Urinary bladder (tissue), 4 donors: ENCODE data around the gene TMEM88. TPM values are rescaled to one million over a fixed set of nuclear protein-coding genes. Genes with fewer than 3 reads are reported as not detected.
A peak's percentile ranks its signal among the peaks of the same experiment; 100 is the strongest.
"Not testable (repeated sequence)": the region's sequence is repeated elsewhere in the genome, so short reads cannot be mapped to it uniquely, and the experiment has no call there.

Experiments used
- DNase-seq: peaks from one replicate; pipeline ENCODE4 v3.0.0-alpha.2; 2015; ENCODE audit errors: extremely low spot score
- H3K27ac ChIP-seq: one replicate; pipeline ENCODE4 v1.5.1; 2013; ENCODE audit warnings: low read depth, mild to moderate bottlenecking, moderate library complexity
- H3K36me3 ChIP-seq: one replicate; pipeline ENCODE4 v1.6.1; 2013; ENCODE audit warnings: mild to moderate bottlenecking, moderate library complexity; ENCODE audit not compliant: insufficient read depth
- H3K4me1 ChIP-seq: one replicate; pipeline ENCODE4 v1.6.1; 2013; ENCODE audit warnings: mild to moderate bottlenecking, moderate library complexity; ENCODE audit not compliant: insufficient read depth
- H3K4me3 ChIP-seq: one replicate; pipeline ENCODE4 v1.5.1; 2013; ENCODE audit warnings: low read depth, low read length
- WGBS: extraction: QIAGEN DNeasy Blood & Tissue Kit; methylation state at CpG from one replicate; pipeline ENCODE4 v1.1.7; 2013; 5-methylcytosine and 5-hydroxymethylcytosine counted together
- polyA plus RNA-seq: library from polyadenylated mRNA; stranded (reverse); fragments of 200-250 nt; gene quantifications from one replicate; pipeline ENCODE4 v1.2.3, GENCODE V29; 2013
- total RNA-seq: library from RNA; depleted of rRNA; stranded (reverse); fragments of >200 nt; gene quantifications from one replicate; pipeline ENCODE4 v1.2.3, GENCODE V29; 2014
- donor health status: healthy with polysubstance abuse.
- donor health status: healthy.

TMEM88 gene
- 8.1 TPM for total RNA-seq
- 37.0 TPM for polyA plus RNA-seq

- no peak for DNase-seq
- H3K27ac ChIP-seq: peak within 1 kb of the TSS; percentile 61
- peaks cover 2% of the 10 kb centered on the region for H3K36me3 ChIP-seq
- no peaks in the 10 kb centered on the region for H3K4me1 ChIP-seq
- 34% methylated on average over 57 of the region's 57 CpGs for WGBS
- H3K4me3 ChIP-seq: peak within 1 kb of the TSS; percentile 41
Observed at GRCh38 chr17:7854851-7855659, at the start of gene TMEM88. Gene TMEM88 (plus strand): TSS chr17:7855066. CDS start chr17:7855075, 9 bp downstream.

GRCh38 chr17:7806587-7806986 lies 48.3 kb upstream of the TMEM88 start:
- Histone ChIP-seq H3K27ac (no peak overlapping the region), H3K36me3 (no peaks in the 10 kb centered on the region), H3K4me3 (no peak overlapping the region), H3K4me1 (no peaks in the 10 kb centered on the region)
- WGBS: 82% methylated on average over 6 of the region's 6 CpGs
- no peak for DNase-seq

- DNase-seq: no peak
- Histone ChIP-seq H3K4me1 (no peaks in the 10 kb centered on the region), H3K27ac (no peak overlapping the region), H3K36me3 (no peaks in the 10 kb centered on the region), H3K4me3 (no peak overlapping the region)
- WGBS: 83% methylated on average over 21 of the region's 21 CpGs
Observed at GRCh38 chr17:7807206-7807605, 47.7 kb upstream of the TMEM88 start.

- no peaks in the 10 kb centered on the region for H3K36me3 ChIP-seq
- DNase-seq: no peak
- no peaks in the 10 kb centered on the region for H3K4me1 ChIP-seq
- no peak overlapping the region for H3K4me3 ChIP-seq
- no peak overlapping the region for H3K27ac ChIP-seq
- 55% methylated on average over 11 of the region's 11 CpGs for WGBS
Observed at GRCh38 chr17:7809086-7809790, 45.6 kb upstream of the TMEM88 start.

GRCh38 chr17:7809791-7810343 lies 45.0 kb upstream of the TMEM88 start:
- 79% methylated on average over 9 of the region's 9 CpGs for WGBS
- not testable (repeated sequence) for H3K4me1 ChIP-seq, H3K27ac ChIP-seq, H3K36me3 ChIP-seq, DNase-seq, H3K4me3 ChIP-seq

- Histone ChIP-seq H3K27ac (no peak overlapping the region), H3K36me3 (no peaks in the 10 kb centered on the region), H3K4me1 (no peaks in the 10 kb centered on the region), H3K4me3 (no peak overlapping the region)
- WGBS: 79% methylated on average over 3 of the region's 3 CpGs
- no peak for DNase-seq
Observed at GRCh38 chr17:7811251-7811650, 43.6 kb upstream of the TMEM88 start.

GRCh38 chr17:7814969-7815368 lies 39.9 kb upstream of the TMEM88 start:
- 93% methylated on average over 5 of the region's 5 CpGs for WGBS
- no peak for DNase-seq

GRCh38 chr17:7816926-7817642 lies 37.8 kb upstream of the TMEM88 start:
- Histone ChIP-seq H3K27ac (no peak overlapping the region), H3K4me3 (no peak overlapping the region), H3K4me1 (no peaks in the 10 kb centered on the region), H3K36me3 (no peaks in the 10 kb centered on the region)
- 54% methylated on average over 10 of the region's 10 CpGs for WGBS
- no peak for DNase-seq

More at GRCh38 chr17:7814969-7815368, 39.9 kb upstream of the TMEM88 start:
- Histone ChIP-seq H3K4me3 (no peak overlapping the region), H3K4me1 (no peaks in the 10 kb centered on the region), H3K36me3 (no peaks in the 10 kb centered on the region), H3K27ac (no peak overlapping the region)

- no peak for DNase-seq
- Histone ChIP-seq H3K27ac (no peak overlapping the region), H3K36me3 (no peaks in the 10 kb centered on the region), H3K4me3 (no peak overlapping the region), H3K4me1 (no peaks in the 10 kb centered on the region)
- WGBS: 84% methylated on average over 9 of the region's 9 CpGs
Observed at GRCh38 chr17:7817643-7817964, 37.3 kb upstream of the TMEM88 start.

GRCh38 chr17:7818026-7818425 lies 36.8 kb upstream of the TMEM88 start:
- H3K4me1 ChIP-seq: no peaks in the 10 kb centered on the region
- DNase-seq: no peak

GRCh38 chr17:7818746-7819645 lies 35.9 kb upstream of the TMEM88 start:
- DNase-seq: no peak
- WGBS: 85% methylated on average over 27 of the region's 27 CpGs

More at GRCh38 chr17:7818026-7818425, 36.8 kb upstream of the TMEM88 start:
- H3K27ac ChIP-seq: no peak overlapping the region
- no peak overlapping the region for H3K4me3 ChIP-seq
- no peaks in the 10 kb centered on the region for H3K36me3 ChIP-seq
- WGBS: 87% methylated on average over 10 of the region's 10 CpGs

GRCh38 chr17:7820231-7820630 lies 34.6 kb upstream of the TMEM88 start:
- H3K4me1 ChIP-seq: no peaks in the 10 kb centered on the region
- H3K27ac ChIP-seq: no peak overlapping the region
- H3K36me3 ChIP-seq: no peaks in the 10 kb centered on the region
- WGBS: 84% methylated on average over 5 of the region's 5 CpGs
- DNase-seq: no peak
- H3K4me3 ChIP-seq: no peak overlapping the region

More at GRCh38 chr17:7818746-7819645, 35.9 kb upstream of the TMEM88 start:
- Histone ChIP-seq H3K27ac (no peak overlapping the region), H3K36me3 (no peaks in the 10 kb centered on the region), H3K4me3 (no peak overlapping the region), H3K4me1 (no peaks in the 10 kb centered on the region)

GRCh38 chr17:7822126-7822525 lies 32.7 kb upstream of the TMEM88 start:
- H3K4me3 ChIP-seq: no peak overlapping the region
- no peaks in the 10 kb centered on the region for H3K4me1 ChIP-seq
- WGBS: 78% methylated on average over 14 of the region's 14 CpGs
- no peaks in the 10 kb centered on the region for H3K36me3 ChIP-seq
- no peak overlapping the region for H3K27ac ChIP-seq
- no peak for DNase-seq
